Activated naive CD4-positive, alpha-beta T cell treated with anti-CD3 and anti-CD28 coated beads, Interleukin-2, amount 50 U/mL, for 24 hours (primary cell): ENCODE measurements around the gene C4B.
A peak's percentile ranks its signal among the peaks of the same experiment; 100 is the strongest.
"Not testable (repeated sequence)": the region's sequence is repeated elsewhere in the genome, so short reads cannot be mapped to it uniquely, and the experiment has no call there.

Experiments used
- H3K27ac Mint-ChIP-seq: one replicate; pipeline ENCODE4 v1.8.0; 2021; ENCODE audit warnings: mild to moderate bottlenecking, mixed read lengths
- H3K27me3 Mint-ChIP-seq: one replicate; pipeline ENCODE4 v1.8.0; 2021; ENCODE audit warnings: mixed read lengths
- H3K36me3 Mint-ChIP-seq: one replicate; pipeline ENCODE4 v1.8.0; 2021; ENCODE audit warnings: mixed read lengths
- H3K4me1 Mint-ChIP-seq: one replicate; pipeline ENCODE4 v1.8.0; 2021; ENCODE audit warnings: mixed read lengths
- H3K4me3 Mint-ChIP-seq: one replicate; pipeline ENCODE4 v1.8.0; 2021; ENCODE audit warnings: mild to moderate bottlenecking, mixed read lengths
- H3K9me3 Mint-ChIP-seq: one replicate; pipeline ENCODE4 v1.8.0; 2021; ENCODE audit warnings: mixed read lengths

Gene C4B

GRCh38 chr6:32008037-32008436, 6.6 kb upstream of the C4B start:
- H3K27ac Mint-ChIP-seq, H3K27me3 Mint-ChIP-seq, H3K4me3 Mint-ChIP-seq, H3K36me3 Mint-ChIP-seq, H3K9me3 Mint-ChIP-seq: not testable (repeated sequence)
- H3K4me1 Mint-ChIP-seq = peaks cover 10% of the 10 kb centered on the region

DNA sequence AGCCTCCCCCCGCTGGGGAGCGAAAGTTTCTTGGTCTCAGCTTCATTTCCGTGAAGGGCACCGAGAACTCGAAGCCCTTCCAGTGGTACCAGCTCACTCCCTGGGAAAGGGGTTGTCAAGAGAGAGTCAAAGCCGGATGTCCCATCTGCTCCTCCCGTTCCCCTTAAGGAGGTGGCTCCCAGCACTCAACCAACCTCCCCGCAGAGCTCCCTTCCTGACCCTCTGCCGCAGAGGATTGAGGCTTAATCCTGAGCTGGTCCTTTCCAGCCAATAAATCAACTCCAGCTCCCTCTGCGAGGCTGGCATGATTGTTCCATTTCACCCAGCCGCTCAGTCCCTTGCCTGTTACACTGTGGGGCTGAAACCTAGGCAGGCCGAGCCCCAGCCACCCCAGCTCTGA, 6.0 kb upstream of the C4B start:
- not testable (repeated sequence) for H3K4me3 Mint-ChIP-seq, H3K36me3 Mint-ChIP-seq, H3K27me3 Mint-ChIP-seq, H3K9me3 Mint-ChIP-seq, H3K27ac Mint-ChIP-seq
- H3K4me1 Mint-ChIP-seq = peaks cover 10% of the 10 kb centered on the region

- not testable (repeated sequence) for H3K36me3 Mint-ChIP-seq
These were observed 5.1 kb upstream of the C4B start for GRCh38 chr6:32009537-32009936.

GRCh38 chr6:32010856-32011530, 3.6 kb upstream of the C4B start:
- H3K4me3 Mint-ChIP-seq, H3K27me3 Mint-ChIP-seq, H3K9me3 Mint-ChIP-seq, H3K27ac Mint-ChIP-seq, H3K36me3 Mint-ChIP-seq, H3K4me1 Mint-ChIP-seq: not testable (repeated sequence)

More at GRCh38 chr6:32009537-32009936, 5.1 kb upstream of the C4B start:
- H3K4me1 Mint-ChIP-seq, H3K4me3 Mint-ChIP-seq, H3K27me3 Mint-ChIP-seq, H3K27ac Mint-ChIP-seq, H3K9me3 Mint-ChIP-seq: not testable (repeated sequence)

GRCh38 chr6:32012941-32013617, 1.5 kb upstream of the C4B start:
- H3K9me3 Mint-ChIP-seq, H3K4me1 Mint-ChIP-seq, H3K27ac Mint-ChIP-seq, H3K36me3 Mint-ChIP-seq, H3K27me3 Mint-ChIP-seq, H3K4me3 Mint-ChIP-seq: not testable (repeated sequence)

GRCh38 chr6:32013738-32014137, 857 bp upstream of the C4B start:
- H3K27me3 Mint-ChIP-seq, H3K4me3 Mint-ChIP-seq, H3K27ac Mint-ChIP-seq, H3K9me3 Mint-ChIP-seq, H3K4me1 Mint-ChIP-seq, H3K36me3 Mint-ChIP-seq: not testable (repeated sequence)

GRCh38 chr6:32022100-32022499, 7.5 kb downstream of the C4B start:
- H3K4me1 Mint-ChIP-seq, H3K36me3 Mint-ChIP-seq, H3K27me3 Mint-ChIP-seq, H3K27ac Mint-ChIP-seq, H3K4me3 Mint-ChIP-seq, H3K9me3 Mint-ChIP-seq: not testable (repeated sequence)

- not testable (repeated sequence) for H3K36me3 Mint-ChIP-seq, H3K27me3 Mint-ChIP-seq, H3K4me1 Mint-ChIP-seq, H3K27ac Mint-ChIP-seq, H3K9me3 Mint-ChIP-seq, H3K4me3 Mint-ChIP-seq
These were observed 14.0 kb downstream of the C4B start for GRCh38 chr6:32028631-32029030.

GRCh38 chr6:32029553-32029952, 15.0 kb downstream of the C4B start:
- H3K36me3 Mint-ChIP-seq, H3K27ac Mint-ChIP-seq, H3K4me3 Mint-ChIP-seq, H3K27me3 Mint-ChIP-seq, H3K9me3 Mint-ChIP-seq, H3K4me1 Mint-ChIP-seq: not testable (repeated sequence)

DNA sequence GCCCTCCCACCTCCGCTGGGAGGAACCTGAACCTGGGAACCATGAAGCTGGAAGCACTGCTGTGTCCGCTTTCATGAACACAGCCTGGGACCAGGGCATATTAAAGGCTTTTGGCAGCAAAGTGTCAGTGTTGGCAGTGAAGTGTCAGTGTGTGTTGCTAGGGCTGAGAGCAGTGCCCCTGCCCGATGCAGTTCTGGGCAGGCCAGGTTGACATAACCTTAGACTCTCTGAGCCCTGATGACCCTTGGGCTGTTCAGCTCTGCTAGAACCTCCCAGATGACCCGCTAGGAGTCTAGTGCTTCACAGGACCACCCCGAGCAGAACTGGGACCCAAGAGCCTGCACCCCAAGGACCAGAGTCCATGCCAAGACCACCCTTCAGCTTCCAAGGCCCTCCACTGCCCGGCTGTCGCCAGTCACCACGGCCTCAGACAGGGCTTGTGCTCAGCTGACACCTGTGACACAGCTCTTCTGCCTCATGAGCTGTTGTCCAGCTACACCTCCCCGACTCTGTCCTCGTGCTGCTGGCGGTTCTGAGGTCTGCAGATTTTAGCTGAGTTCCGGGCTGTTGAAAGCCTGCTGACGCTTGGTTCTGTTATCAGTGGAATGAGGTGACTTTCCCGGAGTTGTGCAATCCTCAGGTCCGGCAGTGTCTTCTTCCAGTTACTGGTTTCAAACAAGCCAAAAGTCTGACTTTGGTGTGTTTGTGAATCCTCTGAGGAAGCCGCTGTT, 20.9 kb downstream of the C4B start:
- not testable (repeated sequence) for H3K4me3 Mint-ChIP-seq, H3K27ac Mint-ChIP-seq, H3K9me3 Mint-ChIP-seq, H3K27me3 Mint-ChIP-seq, H3K36me3 Mint-ChIP-seq
- peaks cover 12% of the 10 kb centered on the region for H3K4me1 Mint-ChIP-seq

GRCh38 chr6:32037136-32037535, 22.5 kb downstream of the C4B start:
- peaks cover 12% of the 10 kb centered on the region for H3K4me1 Mint-ChIP-seq
- not testable (repeated sequence) for H3K4me3 Mint-ChIP-seq, H3K36me3 Mint-ChIP-seq, H3K27ac Mint-ChIP-seq, H3K27me3 Mint-ChIP-seq, H3K9me3 Mint-ChIP-seq

GRCh38 chr6:32037598-32038524, 23.3 kb downstream of the C4B start, which contains the start of gene CYP21A2:
CYP21A2 (plus strand) TSS chr6:32038415; CDS start chr6:32038423, 8 bp downstream.
- H3K27me3 Mint-ChIP-seq, H3K4me3 Mint-ChIP-seq, H3K36me3 Mint-ChIP-seq, H3K9me3 Mint-ChIP-seq: not testable (repeated sequence)
- H3K27ac Mint-ChIP-seq = peak within 1 kb of the TSS; percentile 91
- peaks cover 12% of the 10 kb centered on the region for H3K4me1 Mint-ChIP-seq

DNA sequence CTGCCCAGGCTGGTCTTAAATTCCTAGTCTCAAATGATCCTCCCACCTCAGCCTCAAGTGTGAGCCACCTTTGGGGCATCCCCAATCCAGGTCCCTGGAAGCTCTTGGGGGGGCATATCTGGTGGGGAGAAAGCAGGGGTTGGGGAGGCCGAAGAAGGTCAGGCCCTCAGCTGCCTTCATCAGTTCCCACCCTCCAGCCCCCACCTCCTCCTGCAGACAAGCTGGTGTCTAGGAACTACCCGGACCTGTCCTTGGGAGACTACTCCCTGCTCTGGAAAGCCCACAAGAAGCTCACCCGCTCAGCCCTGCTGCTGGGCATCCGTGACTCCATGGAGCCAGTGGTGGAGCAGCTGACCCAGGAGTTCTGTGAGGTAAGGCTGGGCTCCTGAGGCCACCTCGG, 24.3 kb downstream of the C4B start:
- not testable (repeated sequence) for H3K27me3 Mint-ChIP-seq, H3K36me3 Mint-ChIP-seq, H3K27ac Mint-ChIP-seq, H3K9me3 Mint-ChIP-seq, H3K4me3 Mint-ChIP-seq
- H3K4me1 Mint-ChIP-seq = peaks cover 12% of the 10 kb centered on the region

DNA sequence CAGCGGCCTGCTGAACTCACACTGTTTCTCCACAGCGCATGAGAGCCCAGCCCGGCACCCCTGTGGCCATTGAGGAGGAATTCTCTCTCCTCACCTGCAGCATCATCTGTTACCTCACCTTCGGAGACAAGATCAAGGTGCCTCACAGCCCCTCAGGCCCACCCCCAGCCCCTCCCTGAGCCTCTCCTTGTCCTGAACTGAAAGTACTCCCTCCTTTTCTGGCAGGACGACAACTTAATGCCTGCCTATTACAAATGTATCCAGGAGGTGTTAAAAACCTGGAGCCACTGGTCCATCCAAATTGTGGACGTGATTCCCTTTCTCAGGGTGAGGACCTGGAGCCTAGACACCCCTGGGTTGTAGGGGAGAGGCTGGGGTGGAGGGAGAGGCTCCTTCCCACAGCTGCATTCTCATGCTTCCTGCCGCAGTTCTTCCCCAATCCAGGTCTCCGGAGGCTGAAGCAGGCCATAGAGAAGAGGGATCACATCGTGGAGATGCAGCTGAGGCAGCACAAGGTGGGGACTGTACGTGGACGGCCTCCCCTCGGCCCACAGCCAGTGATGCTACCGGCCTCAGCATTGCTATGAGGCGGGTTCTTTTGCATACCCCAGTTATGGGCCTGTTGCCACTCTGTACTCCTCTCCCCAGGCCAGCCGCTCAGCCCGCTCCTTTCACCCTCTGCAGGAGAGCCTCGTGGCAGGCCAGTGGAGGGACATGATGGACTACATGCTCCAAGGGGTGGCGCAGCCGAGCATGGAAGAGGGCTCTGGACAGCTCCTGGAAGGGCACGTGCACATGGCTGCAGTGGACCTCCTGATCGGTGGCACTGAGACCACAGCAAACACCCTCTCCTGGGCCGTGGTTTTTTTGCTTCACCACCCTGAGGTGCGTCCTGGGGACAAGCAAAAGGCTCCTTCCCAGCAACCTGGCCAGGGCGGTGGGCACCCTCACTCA, 25.0 kb downstream of the C4B start:
- H3K4me3 Mint-ChIP-seq = not testable (repeated sequence)

More for the DNA sequence above, 25.0 kb downstream of the C4B start:
- not testable (repeated sequence) for H3K27ac Mint-ChIP-seq, H3K27me3 Mint-ChIP-seq, H3K36me3 Mint-ChIP-seq, H3K9me3 Mint-ChIP-seq
- H3K4me1 Mint-ChIP-seq = peaks cover 12% of the 10 kb centered on the region
